Prostate gland (tissue), 2 donors: ENCODE data around the gene GLIS2. TPM values are rescaled to one million over a fixed set of nuclear protein-coding genes. Genes with fewer than 3 reads are reported as not detected.
A peak's percentile ranks its signal among the peaks of the same experiment; 100 is the strongest.

ENCODE experiments used
- DNase-seq: peaks from one replicate; pipeline ENCODE4 v3.0.0-alpha.2; 2019; ENCODE audit warnings: low spot score
- H3K27ac ChIP-seq, 2 donors: fragments of 200-600 bp; sonication (generic); 2 replicates each; pipeline ENCODE4 v1.5.1; 2017 to 2019
- H3K27me3 ChIP-seq: fragments of 200-600 bp; sonication (generic); replicated peaks from 2 replicates; pipeline ENCODE4 v1.5.1; 2019; ENCODE audit not compliant: insufficient read depth
- H3K36me3 ChIP-seq, 2 donors: fragments of 200-600 bp; sonication (generic); 1 replicate in 1 of 2; 2 replicates in 1 of 2; pipeline versions ENCODE4 v1.5.1 to v1.8.1; 2017 to 2019
- H3K4me1 ChIP-seq: fragments of 200-600 bp; sonication (generic); replicated peaks from 2 replicates; pipeline ENCODE4 v1.5.1; 2019
- H3K4me3 ChIP-seq, 2 donors: fragments of 200-600 bp; sonication (generic); 2 replicates each; pipeline ENCODE4 v1.5.1; 2017 to 2019
- H3K9me3 ChIP-seq: fragments of 200-600 bp; sonication (generic); 2 replicates; pipeline ENCODE4 v1.5.1; 2017
- POLR2A ChIP-seq: fragments of 450-650 bp; IDR thresholded peaks from one replicate; pipeline ENCODE4 v1.6.1; 2016; ENCODE audit warnings: antibody characterized with exemption, mild to moderate bottlenecking
- POLR2AphosphoS5 ChIP-seq: sonication (generic); formaldehyde crosslinking; IDR thresholded peaks from one replicate; pipeline ENCODE4 v1.6.1; 2017; ENCODE audit warnings: antibody characterized with exemption
- WGBS: methylation state at CpG from one replicate; pipeline ENCODE4 v1.1.5; 2018; 5-methylcytosine and 5-hydroxymethylcytosine counted together
- intact Hi-C: fragments of 100-400 bp; cut with DNase I; formaldehyde crosslinking; loops from one replicate; pipeline ENCODE4 v1.14.2; 2022
- total RNA-seq, 2 donors: library from RNA; depleted of rRNA; stranded (reverse); fragments of >200 nt; gene quantifications; one replicate each; pipeline ENCODE4 v1.1.0, GENCODE V29; 2016
- TF ChIP-seq, protein P1 (sequence below), 4 experiments: fragments of 200-600 bp in 2 of 4; fragments of 450-650 bp in 2 of 4; sonication (generic) in 2 of 4; IDR thresholded peaks; 1 replicate in 3 of 4; 2 replicates in 1 of 4; pipeline ENCODE4 v1.5.1; 2016 to 2019; ENCODE audit warnings: antibody characterized with exemption in 4 of 4, mild to moderate bottlenecking in 2 of 4, moderate library complexity in 2 of 4

GLIS2 gene
- total RNA-seq, 2 donors from 2014 or later, result 3.8 to 10.5 TPM

DNA sequence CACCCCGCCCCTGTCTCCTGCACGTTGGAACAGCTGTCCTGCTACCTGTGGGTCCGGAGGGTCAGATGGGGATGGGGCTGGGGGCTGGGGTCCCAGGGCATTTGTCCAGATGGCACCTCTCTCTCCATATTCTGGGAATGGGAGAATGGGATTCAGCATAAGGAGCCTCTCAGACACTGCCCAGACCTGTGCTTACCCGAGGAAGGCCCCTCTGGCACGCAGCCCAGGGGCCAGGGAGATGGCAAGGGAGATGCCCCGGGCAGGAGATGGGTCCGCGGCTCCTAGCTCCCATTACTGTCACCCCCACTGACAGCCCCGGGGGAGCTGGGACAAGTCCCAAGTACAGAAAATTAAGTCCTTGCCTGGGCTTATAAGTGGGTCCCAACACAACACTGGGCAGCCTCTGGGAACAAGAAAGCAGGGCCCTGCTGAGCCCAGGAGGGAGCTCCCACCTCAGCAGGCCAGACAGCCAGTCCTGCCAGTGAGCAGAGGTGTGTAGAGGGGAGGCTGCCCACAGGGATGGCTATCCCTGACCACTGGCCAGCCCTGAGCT is 57.6 kb downstream of the GLIS2 start:
- TF ChIP-seq, protein P1, sequence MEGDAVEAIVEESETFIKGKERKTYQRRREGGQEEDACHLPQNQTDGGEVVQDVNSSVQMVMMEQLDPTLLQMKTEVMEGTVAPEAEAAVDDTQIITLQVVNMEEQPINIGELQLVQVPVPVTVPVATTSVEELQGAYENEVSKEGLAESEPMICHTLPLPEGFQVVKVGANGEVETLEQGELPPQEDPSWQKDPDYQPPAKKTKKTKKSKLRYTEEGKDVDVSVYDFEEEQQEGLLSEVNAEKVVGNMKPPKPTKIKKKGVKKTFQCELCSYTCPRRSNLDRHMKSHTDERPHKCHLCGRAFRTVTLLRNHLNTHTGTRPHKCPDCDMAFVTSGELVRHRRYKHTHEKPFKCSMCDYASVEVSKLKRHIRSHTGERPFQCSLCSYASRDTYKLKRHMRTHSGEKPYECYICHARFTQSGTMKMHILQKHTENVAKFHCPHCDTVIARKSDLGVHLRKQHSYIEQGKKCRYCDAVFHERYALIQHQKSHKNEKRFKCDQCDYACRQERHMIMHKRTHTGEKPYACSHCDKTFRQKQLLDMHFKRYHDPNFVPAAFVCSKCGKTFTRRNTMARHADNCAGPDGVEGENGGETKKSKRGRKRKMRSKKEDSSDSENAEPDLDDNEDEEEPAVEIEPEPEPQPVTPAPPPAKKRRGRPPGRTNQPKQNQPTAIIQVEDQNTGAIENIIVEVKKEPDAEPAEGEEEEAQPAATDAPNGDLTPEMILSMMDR (IDR thresholded peaks at IDR 0.05), result no peak
- TF ChIP-seq POLR2A (no peak), POLR2AphosphoS5 (no peak)
- Histone ChIP-seq H3K4me3 (peak overlapping the region; percentile 72 to 82), H3K4me1 (peaks cover 42% of the 10 kb centered on the region), H3K36me3 (no peaks in the 10 kb centered on the region), H3K9me3 (no peaks in the 10 kb centered on the region), H3K27ac (peak overlapping the region; percentile 74 to 76), H3K27me3 (no peaks in the 10 kb centered on the region)
- 12% methylated on average over 9 of the region's 9 CpGs for WGBS
- DNase-seq, result no peak
- intact Hi-C loops, result no loop called here

DNA sequence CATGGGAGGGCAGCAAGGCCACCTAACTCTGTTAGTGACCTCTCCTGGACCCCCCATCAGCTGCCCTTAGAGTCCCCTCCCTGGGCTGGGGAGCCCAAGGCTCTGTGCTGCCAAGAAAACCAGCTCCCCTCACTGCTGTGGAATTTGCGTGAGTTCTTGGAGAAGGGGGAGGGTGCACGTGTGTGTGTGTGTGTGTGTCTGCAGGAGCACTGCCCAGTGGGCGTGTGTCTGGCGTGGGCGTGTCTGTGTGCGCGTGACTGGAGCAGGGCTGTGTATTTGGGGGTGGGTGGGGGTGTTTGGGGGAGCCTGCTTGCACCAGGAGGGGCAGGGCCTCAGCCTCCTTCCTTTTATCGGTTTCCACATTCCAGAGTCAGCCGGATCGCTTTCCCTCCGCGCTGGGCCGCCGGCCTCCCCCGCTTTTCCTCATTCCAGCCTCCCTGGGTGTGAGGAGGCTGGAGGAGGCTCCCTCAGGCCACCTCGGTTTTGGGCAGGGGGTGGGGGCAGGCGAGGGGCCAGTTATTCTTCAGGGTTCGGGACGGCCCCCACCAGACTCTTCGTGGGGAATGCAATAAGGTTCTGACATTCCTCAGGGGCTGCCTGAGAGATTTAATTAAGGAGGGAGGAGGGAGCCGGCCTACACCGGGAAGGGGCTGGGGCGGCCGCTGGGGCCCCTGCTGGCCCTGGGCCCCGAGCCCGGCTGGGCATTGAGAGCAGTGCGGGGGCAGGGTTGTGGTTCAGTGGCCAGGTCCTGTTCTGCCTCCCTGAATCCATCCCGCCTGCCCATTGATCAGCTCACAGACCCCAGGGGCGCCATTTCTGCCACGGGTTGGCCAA is 58.3 kb downstream of the GLIS2 start:
- peak overlapping the region; percentile 74 to 76 for H3K27ac ChIP-seq
- H3K4me1 ChIP-seq, result peaks cover 38% of the 10 kb centered on the region
- TF ChIP-seq POLR2AphosphoS5, result peak; percentile 58
- TF ChIP-seq, protein P1 (IDR thresholded peaks at IDR 0.05), result no peak
- TF ChIP-seq POLR2A, result no peak
- H3K36me3 ChIP-seq, result no peaks in the 10 kb centered on the region
- 20% methylated on average over 20 of the region's 30 CpGs for WGBS
- H3K4me3 ChIP-seq, result peak overlapping the region; percentile 72 to 82
- intact Hi-C loops, result no loop called here
- no peaks in the 10 kb centered on the region for H3K9me3 ChIP-seq
- H3K27me3 ChIP-seq, result no peaks in the 10 kb centered on the region
- DNase-seq, result peak; percentile 70

DNA sequence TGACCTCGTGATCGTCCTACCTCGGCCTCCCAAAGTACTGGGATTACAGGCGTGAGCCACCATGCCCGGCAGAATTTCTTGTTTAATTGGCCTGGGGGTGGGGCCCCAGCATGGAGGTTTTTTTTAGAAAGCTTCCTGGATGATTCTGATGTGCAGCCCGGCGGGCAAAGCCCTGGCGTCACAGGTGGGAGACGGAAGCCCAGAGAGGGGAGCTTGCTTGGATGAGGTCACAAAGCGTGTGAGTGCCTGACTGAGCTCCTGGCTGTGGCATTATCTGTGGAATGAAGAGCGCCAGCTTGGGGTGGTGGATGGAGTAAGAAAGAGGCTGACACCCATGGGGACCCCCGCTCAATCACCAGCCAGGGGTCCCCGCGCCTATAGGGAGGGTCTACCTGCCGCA is 59.9 kb downstream of the GLIS2 start:
- no peaks in the 10 kb centered on the region for H3K36me3 ChIP-seq
- TF ChIP-seq POLR2A, result no peak
- no peak for TF ChIP-seq POLR2AphosphoS5
- TF ChIP-seq, protein P1 (IDR thresholded peaks at IDR 0.05), result no peak
- 80% methylated on average over 14 of the region's 15 CpGs for WGBS
- peak overlapping the region; percentile 51 to 81 for H3K27ac ChIP-seq
- no peak for DNase-seq
- no peaks in the 10 kb centered on the region for H3K27me3 ChIP-seq
- H3K4me3 ChIP-seq, result no peak overlapping the region
- H3K4me1 ChIP-seq, result peaks cover 38% of the 10 kb centered on the region
- no peaks in the 10 kb centered on the region for H3K9me3 ChIP-seq
- intact Hi-C loops, result no loop called here

DNA sequence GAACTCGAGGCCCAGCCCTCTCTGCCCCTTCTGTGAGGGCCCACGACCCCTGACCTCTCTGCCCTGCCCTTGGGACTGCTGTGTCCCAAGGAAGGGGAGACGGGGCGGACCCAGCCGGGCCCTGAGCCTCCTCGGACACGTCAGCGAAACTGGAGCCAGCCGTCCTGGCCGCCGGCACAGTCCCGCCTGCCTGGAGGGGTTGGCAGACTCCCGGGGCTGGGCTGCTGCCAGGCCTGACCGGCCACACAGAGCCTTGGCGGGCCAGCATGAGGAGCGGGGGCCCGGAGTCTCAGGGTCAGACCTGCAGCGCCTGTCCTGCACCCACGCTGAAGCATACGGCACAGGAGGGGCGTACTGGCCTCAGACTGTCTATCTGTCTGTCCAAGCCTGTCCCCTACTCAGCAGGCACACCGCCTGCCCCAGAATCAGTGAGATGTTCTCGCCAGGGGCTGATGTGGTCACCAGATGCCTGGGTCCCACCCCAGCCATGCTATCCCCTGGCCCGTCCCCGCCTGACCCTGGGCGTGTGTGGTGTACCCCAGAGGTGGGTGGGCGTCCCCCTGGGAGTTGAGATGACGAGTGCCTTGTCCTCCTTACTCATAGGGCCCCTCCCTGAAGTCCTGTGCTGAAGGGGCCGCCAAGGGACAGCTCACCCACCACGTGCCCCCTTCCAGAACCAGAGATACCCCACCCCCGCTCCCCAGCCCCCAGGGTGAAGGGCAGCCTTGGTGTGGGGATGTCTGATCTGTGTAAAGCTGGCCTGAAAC is 60.4 kb downstream of the GLIS2 start:
- H3K4me3 ChIP-seq, result no peak overlapping the region
- peak; percentile 80 for DNase-seq
- peaks cover 36% of the 10 kb centered on the region for H3K4me1 ChIP-seq
- intact Hi-C loops, result no loop called here
- H3K36me3 ChIP-seq, result no peaks in the 10 kb centered on the region
- peak overlapping the region; percentile 51 to 81 for H3K27ac ChIP-seq
- WGBS, result 21% methylated on average over 22 of the region's 31 CpGs
- no peaks in the 10 kb centered on the region for H3K27me3 ChIP-seq
- TF ChIP-seq POLR2AphosphoS5, result peak; percentile 73
- TF ChIP-seq, protein P1 (IDR thresholded peaks at IDR 0.05), result no peak
- no peaks in the 10 kb centered on the region for H3K9me3 ChIP-seq
